ENCODE measurements around the gene KISS1R. TPM values are rescaled to one million over a fixed set of nuclear protein-coding genes. Genes with fewer than 3 reads are reported as not detected.
"Not testable (repeated sequence)": the region's sequence is repeated elsewhere in the genome, so short reads cannot be mapped to it uniquely, and the experiment has no call there.

Gene KISS1R
- total and polyA plus RNA-seq, 12 donors = 0.25 to 0.44 TPM; not detected in 10

DNA sequence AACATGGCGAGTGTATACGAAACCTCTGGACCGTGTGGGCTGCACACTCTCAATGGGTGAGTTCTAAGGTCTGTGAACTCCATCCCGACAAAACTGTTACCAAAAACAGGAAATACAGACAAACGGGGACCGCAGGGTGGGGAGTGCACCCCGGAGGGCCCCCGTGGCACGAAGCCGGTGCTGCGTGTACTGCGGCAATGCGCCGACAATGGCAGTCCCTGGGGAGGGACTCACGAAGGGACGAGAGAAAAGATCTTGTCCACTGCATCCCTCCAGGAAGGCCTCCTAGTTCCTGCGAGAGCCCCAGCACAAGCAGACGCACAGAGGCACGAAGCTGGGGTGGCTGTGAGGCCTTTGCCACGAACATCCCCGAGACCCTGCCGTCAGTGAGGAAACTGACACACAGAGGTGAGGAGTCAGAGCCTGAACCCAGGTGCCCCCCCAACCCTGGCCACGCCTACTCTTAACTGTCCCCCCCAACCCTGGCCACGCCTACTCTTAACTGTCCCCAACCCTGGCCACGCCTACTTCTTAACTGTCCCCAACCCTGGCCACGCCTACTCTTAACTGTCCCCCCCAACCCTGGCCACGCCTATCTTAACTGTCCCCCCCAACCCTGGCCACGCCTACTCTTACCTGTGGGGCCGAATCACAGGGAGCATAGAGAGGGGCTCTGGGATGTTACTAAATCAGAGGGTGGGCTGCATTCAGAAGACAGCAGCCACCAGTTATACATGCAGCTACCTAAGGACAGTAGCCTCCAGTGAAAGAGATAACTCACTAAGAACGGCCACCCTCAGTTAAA is 28.4 kb upstream of the KISS1R start:
- no peak for TF ChIP-seq CTCF (IDR thresholded peaks at IDR 0.05)
- TF ChIP-seq POLR2A (IDR thresholded peaks at IDR 0.05) = no peak
- Histone ChIP-seq H3K36me3 (replicated peaks in 1 of 2) (peaks cover 0 to 44% of the 10 kb centered on the region in 2 donors), H3K27ac (no peak overlapping the region), H3K9me3 (replicated peaks in 1 of 3) (no peaks in the 10 kb centered on the region), H3K27me3 (no peaks in the 10 kb centered on the region), H3K4me1 (replicated peaks in 1 of 2) (peaks cover 6 to 7% of the 10 kb centered on the region in 2 donors), H3K4me3 (no peak overlapping the region)
- DNase-seq = no peak
- WGBS, 4 donors = 90 to 92% (median 92%) methylated on average over 29 to 30 of the region's 30 CpGs
- intact Hi-C loops (cut with DNase I) = no loop called here

- Histone ChIP-seq H3K36me3 (replicated peaks in 1 of 2) (peaks cover 0 to 37% of the 10 kb centered on the region in 2 donors), H3K4me3 (no peak overlapping the region), H3K9me3 (replicated peaks in 1 of 3) (no peaks in the 10 kb centered on the region), H3K4me1 (replicated peaks in 1 of 2) (peaks cover 6 to 8% of the 10 kb centered on the region in 2 donors), H3K27ac (no peak overlapping the region), H3K27me3 (no peaks in the 10 kb centered on the region)
- DNase-seq = no peak
- 83 to 93% (median 91%) methylated on average over 8 to 26 of the region's 26 CpGs for WGBS, 4 donors
- TF ChIP-seq POLR2A (IDR thresholded peaks at IDR 0.05) (no peak), CTCF (IDR thresholded peaks at IDR 0.05) (no peak)
- intact Hi-C loops (cut with DNase I) = no loop called here
Observed at GRCh38 chr19:889662-890295, 27.4 kb upstream of the KISS1R start.

DNA sequence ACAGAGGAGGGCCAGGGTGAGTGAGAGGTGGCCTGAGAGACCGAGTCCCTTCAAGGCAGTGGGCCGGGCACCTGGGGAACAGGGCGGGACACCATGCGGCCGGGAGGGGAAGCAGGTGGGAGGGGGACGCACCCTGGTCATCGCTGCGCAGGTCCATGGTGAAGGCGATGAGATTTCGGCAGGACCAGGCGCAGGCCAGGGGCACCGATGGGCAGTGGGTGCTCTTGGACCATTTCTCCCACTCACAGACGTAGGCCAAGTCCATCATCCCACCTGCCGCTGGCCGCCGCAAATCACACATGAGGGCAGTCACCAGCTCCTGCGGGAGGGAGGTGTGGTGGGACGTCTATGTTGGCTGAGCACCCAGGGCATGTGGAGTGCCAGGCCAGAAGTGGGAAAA is 26.3 kb upstream of the KISS1R start:
- Histone ChIP-seq H3K36me3 (replicated peaks in 1 of 2) (peaks cover 0 to 27% of the 10 kb centered on the region in 2 donors), H3K4me1 (replicated peaks in 1 of 2) (peaks cover 6 to 8% of the 10 kb centered on the region in 2 donors), H3K9me3 (replicated peaks in 1 of 3) (no peaks in the 10 kb centered on the region), H3K27me3 (no peaks in the 10 kb centered on the region), H3K27ac (no peak overlapping the region), H3K4me3 (no peak overlapping the region)
- DNase-seq = no peak
- TF ChIP-seq POLR2A (IDR thresholded peaks at IDR 0.05) (no peak), CTCF (IDR thresholded peaks at IDR 0.05) (no peak)
- WGBS, 4 donors = 90 to 93% (median 91%) methylated on average over 15 to 18 of the region's 18 CpGs
- intact Hi-C loops (cut with DNase I) = no loop called here

DNA sequence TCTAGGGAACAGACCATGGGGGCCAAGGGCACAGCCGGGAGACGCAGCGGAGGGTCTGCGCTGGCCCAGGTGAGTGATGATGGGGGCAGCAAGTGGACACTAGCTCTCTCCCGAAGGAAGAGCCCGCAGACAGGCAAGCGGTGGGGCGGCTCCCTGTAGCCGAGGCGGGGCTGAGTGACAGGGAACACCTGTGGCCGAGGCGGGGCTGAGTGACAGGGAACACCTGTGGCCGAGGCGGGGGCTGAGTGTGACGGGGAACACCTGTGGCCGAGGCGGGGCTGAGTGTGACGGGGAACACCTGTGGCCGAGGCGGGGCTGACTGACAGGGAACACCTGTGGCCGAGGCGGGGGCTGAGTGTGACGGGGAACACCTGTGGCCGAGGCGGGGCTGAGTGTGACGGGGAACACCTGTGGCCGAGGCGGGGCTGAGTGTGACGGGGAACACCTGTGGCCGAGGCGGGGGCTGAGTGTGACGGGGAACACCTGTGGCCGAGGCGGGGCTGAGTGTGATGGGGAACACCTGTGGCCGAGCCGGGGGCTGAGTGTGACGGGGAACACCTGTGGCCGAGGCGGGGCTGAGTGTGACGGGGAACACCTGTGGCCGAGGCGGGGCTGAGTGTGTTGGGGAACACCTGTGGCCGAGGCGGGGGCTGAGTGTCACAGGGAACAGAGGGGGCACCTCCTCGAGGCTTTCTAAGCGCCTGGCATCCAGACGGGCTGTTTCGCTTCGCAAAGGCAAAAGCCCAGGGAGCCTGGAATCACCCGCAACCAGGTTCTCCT is 25.5 kb upstream of the KISS1R start:
- peak overlapping the region in 1 of 4 donors; percentile 99 for H3K4me3 ChIP-seq
- 70 to 84% (median 79%) methylated on average over 17 to 45 of the region's 50 CpGs for WGBS, 4 donors
- H3K27ac ChIP-seq; DNase-seq; H3K9me3 ChIP-seq (replicated peaks in 1 of 3); H3K4me1 ChIP-seq (replicated peaks in 1 of 2); H3K27me3 ChIP-seq; intact Hi-C loops (cut with DNase I): not testable (repeated sequence)
- peaks cover 0 to 20% of the 10 kb centered on the region in 2 donors for H3K36me3 ChIP-seq (replicated peaks in 1 of 2)

Data from adrenal gland (tissue), 12 donors.